GM13976 (cell line): ENCODE data around the gene ZNF619.

Source experiments
- DNase-seq: peaks from one replicate; pipeline ENCODE4 v3.0.0; 2012; ENCODE audit warnings: low spot score
- in situ Hi-C: fragments of 300-500 bp; cut with MboI; formaldehyde crosslinking; loops from one replicate; pipeline ENCODE4 v1.12.0; 2022; ENCODE audit warnings: low sequenced_read_pairs, mixed read lengths, inconsistent platforms; ENCODE audit not compliant: unreplicated experiment
- TF ChIP-seq, protein P1 (sequence below): IDR thresholded peaks from 2 replicates; pipeline ENCODE4 v1.5.1; 2012; ENCODE audit warnings: borderline replicate concordance, mild to moderate bottlenecking; ENCODE audit not compliant: insufficient read depth; ENCODE audit errors: extremely low read depth, missing control alignments, control extremely low read depth

Gene ZNF619

DNA sequence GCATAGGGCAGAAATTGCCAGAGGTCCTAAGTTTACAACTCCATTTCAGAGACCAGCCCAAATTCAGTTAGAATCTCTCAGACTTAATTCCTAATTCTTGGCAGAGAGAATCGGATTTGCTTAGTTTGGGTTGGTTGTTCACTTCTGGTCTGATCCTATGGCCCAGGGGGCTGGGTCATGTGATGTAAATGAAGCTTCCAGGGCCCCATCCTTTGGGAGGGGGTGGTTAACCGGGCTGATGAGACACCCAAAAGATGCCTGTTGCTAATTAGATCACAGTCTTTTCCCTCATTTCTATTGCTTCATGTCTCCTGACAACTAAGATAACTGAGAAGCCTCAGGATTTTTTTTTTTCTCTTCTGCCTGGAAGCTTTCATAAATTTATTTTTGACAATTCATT is 17.8 kb downstream of the ZNF619 start:
- in situ Hi-C loops: no loop called here
- no peak for DNase-seq
- TF ChIP-seq, protein P1, sequence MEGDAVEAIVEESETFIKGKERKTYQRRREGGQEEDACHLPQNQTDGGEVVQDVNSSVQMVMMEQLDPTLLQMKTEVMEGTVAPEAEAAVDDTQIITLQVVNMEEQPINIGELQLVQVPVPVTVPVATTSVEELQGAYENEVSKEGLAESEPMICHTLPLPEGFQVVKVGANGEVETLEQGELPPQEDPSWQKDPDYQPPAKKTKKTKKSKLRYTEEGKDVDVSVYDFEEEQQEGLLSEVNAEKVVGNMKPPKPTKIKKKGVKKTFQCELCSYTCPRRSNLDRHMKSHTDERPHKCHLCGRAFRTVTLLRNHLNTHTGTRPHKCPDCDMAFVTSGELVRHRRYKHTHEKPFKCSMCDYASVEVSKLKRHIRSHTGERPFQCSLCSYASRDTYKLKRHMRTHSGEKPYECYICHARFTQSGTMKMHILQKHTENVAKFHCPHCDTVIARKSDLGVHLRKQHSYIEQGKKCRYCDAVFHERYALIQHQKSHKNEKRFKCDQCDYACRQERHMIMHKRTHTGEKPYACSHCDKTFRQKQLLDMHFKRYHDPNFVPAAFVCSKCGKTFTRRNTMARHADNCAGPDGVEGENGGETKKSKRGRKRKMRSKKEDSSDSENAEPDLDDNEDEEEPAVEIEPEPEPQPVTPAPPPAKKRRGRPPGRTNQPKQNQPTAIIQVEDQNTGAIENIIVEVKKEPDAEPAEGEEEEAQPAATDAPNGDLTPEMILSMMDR: no peak

DNA sequence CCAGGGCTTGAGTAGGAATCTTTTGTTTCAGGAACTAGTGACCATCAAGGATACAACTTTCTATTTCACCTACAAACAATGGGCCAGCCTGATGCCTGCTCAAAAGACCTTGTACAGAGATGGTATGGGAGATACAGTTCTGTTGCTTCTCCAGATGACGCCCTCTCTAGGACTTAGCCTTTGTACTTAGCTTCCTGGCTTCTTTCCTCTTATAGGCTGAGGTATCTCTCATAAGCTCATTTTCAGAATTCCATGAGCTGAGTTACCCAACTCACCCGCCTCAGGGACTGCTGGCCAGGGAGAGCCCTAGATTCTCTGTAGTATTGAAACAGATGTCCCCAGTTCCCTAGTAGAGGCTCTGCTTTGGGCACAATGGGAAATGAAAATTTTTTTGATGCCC is 20.4 kb downstream of the ZNF619 start:
- TF ChIP-seq, protein P1: no peak
- no peak for DNase-seq
- in situ Hi-C loops: no loop called here

DNA sequence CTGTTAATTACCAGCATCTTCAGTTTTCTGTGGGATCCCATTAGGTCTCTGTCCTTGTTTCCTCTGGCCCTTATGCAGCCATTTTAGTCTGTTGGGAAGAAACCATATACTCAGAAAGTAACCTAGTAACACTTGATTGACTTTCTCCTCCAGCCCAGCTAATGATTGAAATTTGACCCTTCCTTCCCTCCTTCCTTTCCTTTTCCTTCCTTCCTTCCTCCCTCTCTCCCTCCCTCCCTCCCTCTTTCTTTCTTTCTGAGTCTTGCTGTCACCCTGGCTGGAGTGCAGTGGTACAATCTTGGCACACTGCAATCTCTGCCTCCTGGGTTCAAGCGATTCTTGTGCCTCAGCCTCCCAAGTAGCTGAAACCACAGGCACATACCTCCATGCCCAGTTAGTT is 23.0 kb downstream of the ZNF619 start:
- TF ChIP-seq, protein P1: no peak
- no peak for DNase-seq
- in situ Hi-C loops: no loop called here

DNA sequence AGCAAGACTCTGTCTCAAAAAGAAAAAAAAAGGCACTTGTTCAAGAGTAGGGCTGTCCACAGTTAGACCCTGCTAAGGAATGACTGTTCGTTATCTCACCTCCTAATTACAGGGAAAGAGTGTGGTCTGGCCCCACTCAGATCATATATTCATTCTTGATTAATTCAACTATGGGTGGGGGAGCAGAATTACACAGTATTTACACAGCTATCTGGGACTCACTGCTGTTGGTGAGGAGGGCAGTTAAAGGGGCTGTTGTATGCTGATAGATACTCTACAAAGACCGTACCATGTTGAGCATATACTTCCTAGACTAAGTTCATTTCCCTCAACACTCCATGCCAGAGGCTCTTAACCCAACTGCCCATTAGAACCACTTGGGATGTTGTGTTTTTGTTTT is 25.1 kb downstream of the ZNF619 start:
- no peak for DNase-seq
- TF ChIP-seq, protein P1: no peak
- in situ Hi-C loops: no loop called here

DNA sequence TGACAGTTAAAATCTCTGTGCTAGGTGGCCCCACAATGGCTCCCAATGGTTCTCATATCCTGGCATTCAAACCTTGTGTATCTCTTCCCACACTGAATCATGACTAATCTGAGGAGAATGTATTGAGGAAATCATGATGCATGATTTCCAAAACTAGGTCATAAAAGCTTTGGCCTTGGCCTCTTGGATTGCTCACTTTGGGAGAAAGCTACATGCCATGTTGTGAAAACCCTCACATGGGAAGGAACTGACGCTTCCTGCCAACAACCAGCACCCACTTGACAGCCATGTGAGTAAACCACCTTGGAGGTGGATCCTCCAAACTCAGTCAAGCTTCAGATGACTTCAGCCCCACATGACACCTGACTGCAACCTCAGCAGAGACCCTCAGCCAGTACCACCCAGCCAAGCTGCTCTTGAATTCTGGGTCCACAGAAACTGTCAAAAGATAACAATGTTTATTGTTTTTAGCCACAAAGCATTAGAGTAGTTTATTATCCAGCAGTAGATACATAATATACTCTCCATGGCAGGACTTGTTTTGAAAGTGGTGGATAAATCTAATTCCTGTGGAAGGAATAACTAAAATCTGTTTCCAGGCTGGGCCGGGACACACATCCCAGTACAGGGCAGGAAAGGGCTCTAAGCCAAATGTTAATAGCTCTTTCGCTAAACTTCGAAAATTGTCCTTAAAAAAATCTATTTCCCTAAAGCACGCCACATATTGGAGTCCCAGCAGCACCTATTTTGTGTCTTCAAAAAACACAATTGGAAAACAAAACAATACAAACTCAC is 27.9 kb downstream of the ZNF619 start:
- DNase-seq: no peak
- in situ Hi-C loops: no loop called here
- TF ChIP-seq, protein P1: no peak

DNA sequence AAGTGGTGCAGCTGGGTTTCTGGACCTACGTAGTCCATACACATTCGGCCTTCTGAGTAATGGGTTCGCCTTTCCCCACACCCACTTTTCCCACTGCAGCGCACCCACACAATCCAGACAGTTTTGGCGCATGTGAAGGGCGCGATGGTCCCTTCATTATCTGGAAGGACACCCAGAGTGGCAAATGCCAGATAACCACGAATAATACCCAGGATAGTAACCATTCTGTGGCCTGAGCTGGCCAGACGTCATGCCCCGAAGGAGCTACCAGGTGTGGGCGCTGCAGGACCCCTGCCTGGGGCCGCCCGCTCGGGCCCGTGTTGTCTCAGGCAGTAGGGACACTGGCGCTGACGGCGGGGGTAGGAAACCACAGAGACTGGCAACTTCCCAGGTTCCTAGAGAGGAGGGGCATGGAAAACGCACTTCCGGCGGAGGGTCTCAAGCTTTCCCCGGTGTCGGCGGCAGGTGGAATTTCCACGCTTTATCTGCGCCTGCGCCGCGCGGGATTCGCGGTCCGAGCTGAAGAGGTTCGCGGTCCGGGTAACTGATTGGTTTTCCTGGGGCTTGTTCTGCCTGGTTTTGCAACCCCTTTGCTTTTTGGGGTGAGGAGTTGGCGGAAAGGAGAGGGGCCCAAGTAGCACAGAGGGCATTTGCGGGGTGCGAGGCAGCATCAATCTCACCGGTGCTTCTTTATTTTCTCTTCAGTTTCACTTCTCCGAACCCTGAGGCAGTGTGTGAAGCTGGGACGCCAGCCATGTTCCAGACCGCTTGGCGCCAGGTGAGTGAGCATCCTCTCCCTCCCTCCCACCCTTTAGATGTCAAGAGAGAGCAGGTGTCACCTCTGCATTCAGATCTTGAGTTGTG is 28.9 kb downstream of the ZNF619 start, which contains the start of gene ZNF620:
ZNF620 (plus strand) TSS at position 441 of the 864 bp plus-strand sequence; CDS start at position 755, 314 bp downstream.
- in situ Hi-C loops: no loop called here
- DNase-seq: peak; percentile 67
- TF ChIP-seq, protein P1: no peak
